22Rv1 (cell line): ENCODE data around the gene GLI1.
"Not testable (repeated sequence)": the region's sequence is repeated elsewhere in the genome, so short reads cannot be mapped to it uniquely, and the experiment has no call there.

ENCODE experiments used
- H3K27ac ChIP-seq: fragments of 450-650 bp; 2 replicates; pipeline ENCODE4 v1.5.1; 2017
- ZFX ChIP-seq: fragments of 450-650 bp; IDR thresholded peaks from 2 replicates; pipeline ENCODE4 v1.6.1; 2017; ENCODE audit warnings: antibody characterized with exemption, borderline replicate concordance
- TF ChIP-seq, protein P1 (sequence below): fragments of 450-650 bp; IDR thresholded peaks from 2 replicates; pipeline ENCODE4 v1.5.1; 2017; ENCODE audit warnings: mild to moderate bottlenecking

The GLI1 gene

DNA sequence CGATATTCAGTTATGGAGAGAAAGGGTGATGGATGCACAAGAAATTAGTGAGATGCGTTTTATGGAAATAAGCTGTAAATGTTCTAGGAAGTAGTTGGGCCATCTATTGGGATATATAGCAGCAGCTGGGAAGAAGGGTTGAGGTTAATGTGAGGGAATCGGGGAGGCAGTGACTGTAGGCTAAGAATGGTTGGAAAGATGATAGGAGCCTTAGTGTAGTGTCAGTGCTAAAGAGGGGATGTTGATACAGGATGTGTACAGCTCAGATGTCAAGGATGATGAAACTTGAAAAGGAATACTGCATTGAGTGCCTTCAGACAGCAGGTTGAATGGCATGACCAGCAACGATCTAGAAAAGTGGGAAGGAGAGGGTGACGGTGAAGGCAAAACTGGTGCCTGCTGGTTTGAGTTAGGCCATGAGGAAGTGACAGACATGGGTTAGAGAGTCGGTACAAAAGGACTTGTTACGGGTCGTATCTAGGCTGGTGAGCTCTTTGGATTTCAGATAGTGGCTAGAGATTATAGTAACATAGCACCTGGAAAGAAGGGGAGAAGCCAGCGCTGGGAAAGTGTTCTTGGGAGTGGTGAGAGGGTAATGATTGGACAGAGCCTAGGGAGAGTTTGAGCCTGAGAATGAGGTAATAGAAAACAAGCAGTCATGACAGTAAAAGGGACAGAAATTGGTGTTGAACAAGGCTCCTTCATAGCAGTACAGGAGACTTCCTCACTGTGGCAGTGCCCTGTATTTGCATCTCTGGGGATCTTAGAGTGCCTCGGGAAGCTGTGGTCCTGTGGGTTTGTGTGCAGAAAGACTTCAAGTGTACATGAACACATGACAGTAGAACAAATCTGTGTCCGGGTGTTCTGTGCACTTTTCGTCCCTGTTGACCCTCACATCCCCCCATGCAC, 37.9 kb downstream of the GLI1 start:
- H3K27ac ChIP-seq = no peak overlapping the region

DNA sequence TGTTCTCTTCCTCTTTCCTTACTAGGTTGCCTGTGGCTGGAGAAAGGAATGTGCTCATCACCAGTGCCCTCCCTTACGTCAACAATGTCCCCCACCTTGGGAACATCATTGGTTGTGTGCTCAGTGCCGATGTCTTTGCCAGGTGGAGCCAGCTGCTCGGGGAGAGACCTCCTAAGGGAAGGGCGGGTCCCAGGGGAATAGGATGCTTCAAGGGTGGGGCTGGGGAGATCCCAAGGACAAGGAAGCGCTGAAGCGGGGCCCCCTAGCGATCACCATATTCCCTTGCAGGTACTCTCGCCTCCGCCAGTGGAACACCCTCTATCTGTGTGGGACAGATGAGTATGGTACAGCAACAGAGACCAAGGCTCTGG, 38.5 kb downstream of the GLI1 start:
- TF ChIP-seq, protein P1, sequence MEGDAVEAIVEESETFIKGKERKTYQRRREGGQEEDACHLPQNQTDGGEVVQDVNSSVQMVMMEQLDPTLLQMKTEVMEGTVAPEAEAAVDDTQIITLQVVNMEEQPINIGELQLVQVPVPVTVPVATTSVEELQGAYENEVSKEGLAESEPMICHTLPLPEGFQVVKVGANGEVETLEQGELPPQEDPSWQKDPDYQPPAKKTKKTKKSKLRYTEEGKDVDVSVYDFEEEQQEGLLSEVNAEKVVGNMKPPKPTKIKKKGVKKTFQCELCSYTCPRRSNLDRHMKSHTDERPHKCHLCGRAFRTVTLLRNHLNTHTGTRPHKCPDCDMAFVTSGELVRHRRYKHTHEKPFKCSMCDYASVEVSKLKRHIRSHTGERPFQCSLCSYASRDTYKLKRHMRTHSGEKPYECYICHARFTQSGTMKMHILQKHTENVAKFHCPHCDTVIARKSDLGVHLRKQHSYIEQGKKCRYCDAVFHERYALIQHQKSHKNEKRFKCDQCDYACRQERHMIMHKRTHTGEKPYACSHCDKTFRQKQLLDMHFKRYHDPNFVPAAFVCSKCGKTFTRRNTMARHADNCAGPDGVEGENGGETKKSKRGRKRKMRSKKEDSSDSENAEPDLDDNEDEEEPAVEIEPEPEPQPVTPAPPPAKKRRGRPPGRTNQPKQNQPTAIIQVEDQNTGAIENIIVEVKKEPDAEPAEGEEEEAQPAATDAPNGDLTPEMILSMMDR = 0 out of 2 replicates have a peak, but pooled peaks have one; percentile 6
- no peak for TF ChIP-seq ZFX

More for the DNA sequence above, 37.9 kb downstream of the GLI1 start:
- TF ChIP-seq, protein P1 = no peak
- no peak for TF ChIP-seq ZFX

DNA sequence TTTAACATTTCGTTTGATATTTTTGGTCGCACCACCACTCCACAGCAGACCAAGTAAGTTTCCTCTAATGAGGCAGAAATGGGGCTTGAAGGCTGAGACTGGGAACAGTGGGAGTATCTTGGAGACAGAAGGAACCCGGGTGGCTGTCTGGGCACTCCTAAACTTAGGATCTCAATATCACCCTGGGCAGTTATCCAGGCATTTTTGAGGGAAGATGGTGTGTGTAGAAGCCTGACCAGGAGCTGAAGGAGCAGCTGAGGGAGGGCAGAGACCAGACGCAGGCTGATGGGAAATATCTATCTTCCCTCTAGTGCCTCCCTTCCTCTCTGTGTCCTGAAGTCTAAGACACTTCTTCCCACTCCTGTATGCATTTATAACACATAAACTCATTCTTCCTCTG, 39.0 kb downstream of the GLI1 start:
- no peak overlapping the region for H3K27ac ChIP-seq
- TF ChIP-seq ZFX = no peak
- TF ChIP-seq, protein P1 = no peak

More for the DNA sequence above, 38.5 kb downstream of the GLI1 start:
- H3K27ac ChIP-seq = no peak overlapping the region

DNA sequence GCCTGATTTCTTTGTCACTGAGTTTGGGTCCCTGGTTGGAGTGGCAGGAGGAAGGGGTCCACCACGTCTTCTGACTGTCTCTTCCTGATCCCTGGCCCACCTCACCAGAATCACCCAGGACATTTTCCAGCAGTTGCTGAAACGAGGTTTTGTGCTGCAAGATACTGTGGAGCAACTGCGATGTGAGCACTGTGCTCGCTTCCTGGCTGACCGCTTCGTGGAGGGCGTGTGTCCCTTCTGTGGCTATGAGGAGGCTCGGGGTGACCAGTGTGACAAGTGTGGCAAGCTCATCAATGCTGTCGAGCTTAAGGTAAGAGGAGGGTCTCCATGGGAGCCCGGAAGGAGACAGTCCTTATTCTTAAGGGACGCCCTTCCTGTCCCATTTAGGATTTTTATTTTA, 40.6 kb downstream of the GLI1 start:
- TF ChIP-seq, protein P1 = no peak
- TF ChIP-seq ZFX = no peak
- H3K27ac ChIP-seq = no peak overlapping the region

DNA sequence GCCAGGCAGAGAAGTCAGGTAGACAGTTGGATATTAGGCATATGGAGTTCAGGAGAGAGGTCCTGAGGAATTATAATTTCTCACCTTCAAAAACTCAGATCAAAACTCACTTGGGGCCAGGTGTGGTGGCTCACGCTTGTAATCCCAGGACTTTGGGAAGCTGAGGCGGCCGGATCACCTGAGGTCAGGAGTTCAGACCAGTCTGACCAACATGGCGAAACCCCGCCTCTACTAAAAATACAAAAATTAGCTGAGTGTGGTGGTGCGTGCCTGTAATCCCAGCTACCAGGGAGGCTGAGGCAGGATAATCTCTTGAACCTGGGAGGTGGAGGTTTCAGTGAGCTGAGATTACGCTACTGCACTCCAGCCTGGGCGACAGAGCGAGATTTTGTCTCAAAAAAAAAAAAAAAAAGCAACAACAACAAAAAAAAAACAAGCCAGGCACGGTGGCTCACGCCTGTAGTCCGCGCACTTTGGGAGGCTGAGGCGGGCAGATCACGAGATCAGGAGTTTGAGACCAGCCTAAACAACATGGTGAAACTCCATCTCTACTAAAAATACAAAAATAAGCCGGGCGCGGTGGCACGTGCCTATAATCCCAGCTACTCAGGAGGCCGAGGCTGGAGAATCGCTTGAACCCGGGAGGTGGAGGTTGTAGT, 42.9 kb downstream of the GLI1 start:
- not testable (repeated sequence) for H3K27ac ChIP-seq

DNA sequence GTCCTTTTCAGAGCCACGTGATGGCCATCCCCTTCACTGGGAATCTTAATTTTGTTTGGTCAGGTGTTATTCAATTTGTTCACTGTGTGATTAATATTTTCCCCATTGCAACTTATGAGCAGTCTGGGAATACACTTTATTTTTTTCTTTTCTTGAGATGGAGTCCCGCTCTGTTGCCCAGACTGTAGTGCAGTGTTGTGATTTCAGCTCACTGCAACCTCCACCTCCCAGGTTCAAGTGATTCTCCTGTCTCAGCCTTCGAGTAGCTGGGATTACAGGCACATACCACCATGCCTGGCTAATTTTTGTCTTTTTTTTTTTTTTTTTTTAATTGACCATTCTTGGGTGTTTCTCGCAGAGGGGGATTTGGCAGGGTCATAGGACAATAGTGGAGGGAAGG, 47.0 kb downstream of the GLI1 start:
- not testable (repeated sequence) for H3K27ac ChIP-seq

DNA sequence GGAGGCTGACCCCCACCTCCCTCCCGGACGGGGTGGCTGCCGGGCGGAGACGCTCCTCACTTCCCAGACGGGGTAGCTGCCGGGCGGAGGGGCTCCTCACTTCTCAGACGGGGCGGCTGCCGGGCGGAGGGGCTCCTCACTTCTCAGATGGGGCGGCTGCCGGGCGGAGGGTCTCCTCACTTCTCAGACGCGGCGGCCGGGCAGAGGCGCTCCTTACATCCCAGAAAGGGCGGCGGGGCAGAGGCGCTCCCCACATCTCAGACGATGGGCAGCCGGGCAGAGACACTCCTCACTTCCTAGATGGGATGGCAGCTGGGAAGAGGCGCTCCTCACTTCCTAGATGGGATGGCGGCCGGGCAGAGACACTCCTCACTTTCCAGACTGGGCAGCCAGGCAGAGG, 48.2 kb downstream of the GLI1 start:
- not testable (repeated sequence) for H3K27ac ChIP-seq

DNA sequence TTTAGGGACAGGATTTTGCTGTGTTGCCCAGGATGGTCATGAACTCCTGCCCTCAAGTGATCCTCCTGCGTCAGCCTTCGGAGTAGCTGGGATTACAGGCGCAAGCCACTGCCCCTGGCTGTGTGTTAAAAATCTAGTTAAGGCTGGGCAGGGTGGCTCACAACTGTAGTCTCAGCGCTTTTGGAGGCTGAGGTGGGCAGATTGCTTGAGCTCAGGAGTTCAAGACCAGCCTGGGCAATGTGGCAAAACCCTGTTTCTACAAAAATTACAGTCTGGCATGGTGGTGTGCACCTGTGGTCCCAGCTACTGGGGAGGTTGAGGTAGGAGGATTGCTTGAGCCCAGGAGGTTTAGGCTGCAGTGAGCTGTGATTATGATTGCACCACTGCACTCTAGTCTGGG, 51.6 kb downstream of the GLI1 start:
- peak overlapping the region; percentile 9; the same call in 1 of the 2 replicates for H3K27ac ChIP-seq
- TF ChIP-seq, protein P1 = no peak
- no peak for TF ChIP-seq ZFX
